Karpas-422 (cell line): ENCODE results near the gene ALG12. TPM values are rescaled to one million over a fixed set of nuclear protein-coding genes. Genes with fewer than 3 reads are reported as not detected.

ENCODE experiments used
- DNase-seq: peaks from one replicate; pipeline ENCODE4 v3.0.0-alpha.2; 2015
- H2AFZ ChIP-seq: fragments of 200-600 bp; sonication (generic); 2 replicates; pipeline ENCODE4 v1.6.1; 2014; ENCODE audit warnings: antibody characterized with exemption, low read length, mixed read lengths
- H3K27ac ChIP-seq: fragments of 200-600 bp; sonication (generic); 2 replicates; pipeline ENCODE4 v1.5.1; 2014; ENCODE audit warnings: mild to moderate bottlenecking, low read length, moderate library complexity
- H3K27me3 ChIP-seq: fragments of 200-600 bp; sonication (generic); 2 replicates; pipeline ENCODE4 v1.6.1; 2014; ENCODE audit warnings: low read length, mixed read lengths
- H3K36me3 ChIP-seq: fragments of 200-600 bp; sonication (generic); 2 replicates; pipeline ENCODE4 v1.6.1; 2014; ENCODE audit warnings: low read length, mixed read lengths; ENCODE audit not compliant: insufficient read depth
- H3K4me1 ChIP-seq: fragments of 200-600 bp; sonication (generic); 2 replicates; pipeline ENCODE4 v1.6.1; 2014; ENCODE audit warnings: mild to moderate bottlenecking, low read length, mixed read lengths
- H3K4me2 ChIP-seq: fragments of 200-600 bp; sonication (generic); 2 replicates; pipeline ENCODE4 v1.6.1; 2014; ENCODE audit warnings: low read length, low read depth, mild to moderate bottlenecking; ENCODE audit not compliant: poor library complexity, severe bottlenecking
- H3K4me3 ChIP-seq: fragments of 200-600 bp; sonication (generic); 2 replicates; pipeline ENCODE4 v1.5.1; 2014; ENCODE audit warnings: mild to moderate bottlenecking, antibody characterized with exemption, low read length, mixed read lengths
- H3K79me2 ChIP-seq: fragments of 200-600 bp; sonication (generic); 2 replicates; pipeline ENCODE4 v1.6.1; 2014; ENCODE audit warnings: mild to moderate bottlenecking, low read length, mixed read lengths
- H3K9ac ChIP-seq: fragments of 200-600 bp; sonication (generic); 2 replicates; pipeline ENCODE4 v1.6.0; 2014; ENCODE audit warnings: low read length
- H3K9me2 ChIP-seq: fragments of 200-600 bp; sonication (generic), shearing (Covaris generic); replicated peaks from 2 replicates; pipeline ENCODE4 v1.6.0; 2014; ENCODE audit warnings: mild to moderate bottlenecking, low read length, moderate library complexity; ENCODE audit not compliant: insufficient read depth
- H3K9me3 ChIP-seq: fragments of 300-700, 200-600 bp; sonication (generic); 2 replicates; pipeline ENCODE4 v1.6.1; 2014; ENCODE audit warnings: low read length, mixed read lengths
- H4K20me1 ChIP-seq: fragments of 200-600 bp; sonication (generic); 2 replicates; pipeline ENCODE4 v1.6.1; 2014; ENCODE audit warnings: mild to moderate bottlenecking, antibody characterized with exemption, low read length, low read depth; ENCODE audit not compliant: insufficient read depth
- total RNA-seq: library from RNA; depleted of rRNA; stranded (reverse); fragments of >200 nt; shearing (Covaris generic); gene quantifications from 2 replicates; pipeline ENCODE4 v1.2.3, GENCODE V29; 2014; ENCODE audit warnings: low replicate concordance

The ALG12 gene
- total RNA-seq, 1 experiment from 2014 or later, result 4.7 TPM

- Histone ChIP-seq H4K20me1 (0 out of 2 replicates have a peak, but pooled peaks cover 2% of the 10 kb centered on the region), H3K9me2 (no peaks in the 10 kb centered on the region), H3K79me2 (no peaks in the 10 kb centered on the region), H2AFZ (no peak overlapping the region), H3K27ac (no peak overlapping the region), H3K27me3 (no peaks in the 10 kb centered on the region), H3K9me3 (no peaks in the 10 kb centered on the region), H3K4me3 (no peak overlapping the region), H3K9ac (no peak overlapping the region), H3K4me1 (peaks cover 11% of the 10 kb centered on the region), H3K36me3 (no peaks in the 10 kb centered on the region), H3K4me2 (no peak overlapping the region)
- DNase-seq, result no peak
Measured at GRCh38 chr22:49954354-49954753, 36.1 kb upstream of the ALG12 start.

- H3K9me3 ChIP-seq, result no peaks in the 10 kb centered on the region
- no peak overlapping the region for H3K4me2 ChIP-seq
- DNase-seq, result no peak
- H3K9ac ChIP-seq, result no peak overlapping the region
- no peaks in the 10 kb centered on the region for H3K79me2 ChIP-seq
- no peak overlapping the region for H3K4me3 ChIP-seq
- H3K9me2 ChIP-seq, result no peaks in the 10 kb centered on the region
- H3K27ac ChIP-seq, result no peak overlapping the region
- 0 out of 2 replicates have a peak, but pooled peaks cover 2% of the 10 kb centered on the region for H4K20me1 ChIP-seq
- H2AFZ ChIP-seq, result no peak overlapping the region
- no peaks in the 10 kb centered on the region for H3K36me3 ChIP-seq
- H3K27me3 ChIP-seq, result no peaks in the 10 kb centered on the region
- H3K4me1 ChIP-seq, result peaks cover 8% of the 10 kb centered on the region
Measured at GRCh38 chr22:49953680-49954344, 35.6 kb upstream of the ALG12 start.

GRCh38 chr22:49953027-49953679, 34.9 kb upstream of the ALG12 start:
- no peaks in the 10 kb centered on the region for H3K9me2 ChIP-seq
- H3K9me3 ChIP-seq, result no peaks in the 10 kb centered on the region
- DNase-seq, result no peak
- H3K9ac ChIP-seq, result no peak overlapping the region
- 0 out of 2 replicates have a peak, but pooled peaks cover 2% of the 10 kb centered on the region for H4K20me1 ChIP-seq
- no peak overlapping the region for H3K4me3 ChIP-seq
- no peaks in the 10 kb centered on the region for H3K79me2 ChIP-seq
- peaks cover 8% of the 10 kb centered on the region for H3K4me1 ChIP-seq
- H3K36me3 ChIP-seq, result no peaks in the 10 kb centered on the region
- H3K4me2 ChIP-seq, result no peak overlapping the region
- no peak overlapping the region for H3K27ac ChIP-seq
- no peak overlapping the region for H2AFZ ChIP-seq
- H3K27me3 ChIP-seq, result no peaks in the 10 kb centered on the region

GRCh38 chr22:49951986-49952896, 34.0 kb upstream of the ALG12 start:
- Histone ChIP-seq H3K27me3 (no peaks in the 10 kb centered on the region), H3K9me3 (no peaks in the 10 kb centered on the region), H3K79me2 (no peaks in the 10 kb centered on the region), H3K36me3 (no peaks in the 10 kb centered on the region), H3K27ac (no peak overlapping the region), H3K4me2 (no peak overlapping the region), H3K4me1 (peaks cover 8% of the 10 kb centered on the region), H3K9ac (no peak overlapping the region), H4K20me1 (0 out of 2 replicates have a peak, but pooled peaks cover 2% of the 10 kb centered on the region), H3K4me3 (no peak overlapping the region), H2AFZ (no peak overlapping the region), H3K9me2 (no peaks in the 10 kb centered on the region)
- DNase-seq, result no peak

GRCh38 chr22:49951678-49951985, 33.4 kb upstream of the ALG12 start:
- Histone ChIP-seq H3K4me3 (no peak overlapping the region), H3K27ac (no peak overlapping the region), H3K79me2 (no peaks in the 10 kb centered on the region), H3K36me3 (no peaks in the 10 kb centered on the region), H3K9me2 (no peaks in the 10 kb centered on the region), H3K9me3 (no peaks in the 10 kb centered on the region), H3K4me1 (peaks cover 8% of the 10 kb centered on the region), H2AFZ (no peak overlapping the region), H3K27me3 (no peaks in the 10 kb centered on the region), H4K20me1 (0 out of 2 replicates have a peak, but pooled peaks cover 2% of the 10 kb centered on the region), H3K4me2 (no peak overlapping the region), H3K9ac (no peak overlapping the region)
- DNase-seq, result no peak

- H3K4me1 ChIP-seq, result peaks cover 8% of the 10 kb centered on the region
- no peaks in the 10 kb centered on the region for H3K79me2 ChIP-seq
- DNase-seq, result no peak
- no peaks in the 10 kb centered on the region for H3K27me3 ChIP-seq
- H3K9me2 ChIP-seq, result no peaks in the 10 kb centered on the region
- no peaks in the 10 kb centered on the region for H3K36me3 ChIP-seq
- H3K27ac ChIP-seq, result no peak overlapping the region
- no peak overlapping the region for H3K9ac ChIP-seq
- H3K9me3 ChIP-seq, result no peaks in the 10 kb centered on the region
- no peak overlapping the region for H3K4me3 ChIP-seq
- 0 out of 2 replicates have a peak, but pooled peaks cover 2% of the 10 kb centered on the region for H4K20me1 ChIP-seq
- H3K4me2 ChIP-seq, result no peak overlapping the region
- H2AFZ ChIP-seq, result no peak overlapping the region
Measured at GRCh38 chr22:49951000-49951677, 32.9 kb upstream of the ALG12 start.

- no peaks in the 10 kb centered on the region for H3K36me3 ChIP-seq
- H3K9me3 ChIP-seq, result no peaks in the 10 kb centered on the region
- H3K79me2 ChIP-seq, result no peaks in the 10 kb centered on the region
- no peak overlapping the region for H3K9ac ChIP-seq
- H3K4me3 ChIP-seq, result no peak overlapping the region
- no peak overlapping the region for H3K4me2 ChIP-seq
- 0 out of 2 replicates have a peak, but pooled peaks cover 2% of the 10 kb centered on the region for H4K20me1 ChIP-seq
- no peak overlapping the region for H2AFZ ChIP-seq
- DNase-seq, result no peak
- no peak overlapping the region for H3K27ac ChIP-seq
- no peaks in the 10 kb centered on the region for H3K9me2 ChIP-seq
- H3K27me3 ChIP-seq, result no peaks in the 10 kb centered on the region
- peaks cover 8% of the 10 kb centered on the region for H3K4me1 ChIP-seq
Measured at GRCh38 chr22:49950396-49950994, 32.3 kb upstream of the ALG12 start.
